Heart right ventricle (tissue), 16 donors: ENCODE results near the gene FAM171A2. TPM values are rescaled to one million over a fixed set of nuclear protein-coding genes. Genes with fewer than 3 reads are reported as not detected.

Experiments used
- ATAC-seq, 8 donors: fragments of 200-7000 bp; cut with Tn5 transposase; one replicate each; pipeline ENCODE4 v1.9.1; 2020; ENCODE audit warnings: mild to moderate bottlenecking in 8 of 8, moderate library complexity in 8 of 8, moderate number of reproducible peaks in 1 of 8
- DNase-seq, 2 donors: peaks; one replicate each; pipeline ENCODE4 v3.0.0-alpha.2; 2020
- H3K27ac ChIP-seq, 10 donors: fragments of 200-600 bp; sonication (generic) in 2 of 10; one replicate each; pipeline versions ENCODE4 v1.5.0 to v1.8.0; 2020 to 2022; ENCODE audit warnings: mild to moderate bottlenecking in 3 of 10
- H3K27me3 ChIP-seq, 7 donors: fragments of 200-600 bp; one replicate each; pipeline ENCODE4 v1.8.0; 2021 to 2022; ENCODE audit warnings: mild to moderate bottlenecking in 2 of 7
- H3K36me3 ChIP-seq, 9 donors: fragments of 200-600 bp; sonication (generic) in 1 of 9; one replicate each; pipeline versions ENCODE4 v1.5.0 to v1.8.0; 2020 to 2022; ENCODE audit warnings: mild to moderate bottlenecking in 2 of 9
- H3K4me1 ChIP-seq, 9 donors: fragments of 200-600 bp; sonication (generic) in 1 of 9; one replicate each; pipeline versions ENCODE4 v1.5.0 to v1.8.0; 2020 to 2022; ENCODE audit warnings: mild to moderate bottlenecking in 4 of 9
- H3K4me3 ChIP-seq, 10 donors: fragments of 200-600 bp; sonication (generic) in 2 of 10; one replicate each; pipeline versions ENCODE4 v1.5.0 to v1.8.0; 2020 to 2022; ENCODE audit warnings: mild to moderate bottlenecking in 7 of 10, moderate library complexity in 2 of 10
- H3K9me3 ChIP-seq, 11 donors: fragments of 200-600 bp in 10 of 11; sonication (generic) in 2 of 11; one replicate each; pipeline versions ENCODE4 v1.5.0 to v1.8.0; 2013 to 2022; ENCODE audit warnings: mild to moderate bottlenecking in 2 of 11, control low read depth in 1 of 11, moderate library complexity in 1 of 11
- CTCF ChIP-seq, 9 donors: fragments of 200-600 bp; sonication (generic) in 2 of 9; IDR thresholded peaks; one replicate each; pipeline versions ENCODE4 v1.5.0 to v1.8.0; 2021 to 2022; ENCODE audit warnings: antibody characterized with exemption in 9 of 9, mild to moderate bottlenecking in 5 of 9, moderate library complexity in 1 of 9
- WGBS, 2 donors: extraction: QIAGEN DNeasy Blood & Tissue Kit; methylation state at CpG; one replicate each; pipeline ENCODE4 v1.1.7; 2013; ENCODE audit warnings: inconsistent platforms in 1 of 2; 5-methylcytosine and 5-hydroxymethylcytosine counted together
- intact Hi-C, 10 donors: fragments of 100-400 bp; cut with DNase I; formaldehyde crosslinking; loops; one replicate each; pipeline versions ENCODE4 v1.11.1 to v1.14.2; 2022
- polyA plus RNA-seq, 2 donors: library from polyadenylated mRNA; stranded (reverse); fragments of 200-250 nt; gene quantifications; one replicate each; pipeline ENCODE4 v1.2.3, GENCODE V29; 2013
- total RNA-seq, 10 donors: library from RNA; stranded (reverse); fragmentation: NEBNext Ultra II Directional in 3 of 10; extraction: Animal tissue kit (Norgen Biotek cat#: 25700) in 3 of 10; gene quantifications; one replicate each; pipeline versions ENCODE4 v1.2.1 to v1.2.4, GENCODE V29; 2021 to 2023
- donor health status: Arrhythmogenic right ventricular cardiomyopathy.
- donor health status: ischemic (EF 13 %, LVEDD 7.1; RV severe dilation, severe dysfunction).
- donor health status: healthy with polysubstance abuse.
- donor health status: DM: no; HTN: yes; CAD: no.
- donor health status: DM: no; HTN: no; CAD: no.
- donor health status: ischemic (EF 25% LVEDD 6.9; RV normal size, moderate dysfunction).
- donor health status: ischemic (EF 25% LVEDD 5.7; RV mildly dilated, moderate dysfunction).
- donor health status: healthy.
- donor health status: DM: yes; HTN: yes; CAD: no.
- donor health status: Ischemic cardiomyopathy.
- donor health status: ischemic (EF 35%, LVEDD 5.7; RV mildly dilated, moderate dysfunction).
- donor health status: nonischemic (EF 11% LVEDD 7.7; RV severe dilation, severe dysfunction).
- donor health status: DM: yes; HTN: yes; CAD: no.
- donor health status: PGD.
- donor health status: ischemic (EF 29% LVEDD 5.4; RV normal size, mild dysfunction).
- donor health status: nonischemic (EF 23%, LVEDD 6.1; RV moderate dilation, normal function).

FAM171A2 gene
- total and polyA plus RNA-seq, 12 donors, result 0.25 to 0.95 (median 0.46) TPM

GRCh38 chr17:44384823-44385286, 21.2 kb upstream of the FAM171A2 start:
- 1 to 3% methylated on average over 26 of the region's 26 CpGs for WGBS, 2 donors
- Histone ChIP-seq H3K4me1 (peaks cover 0 to 20% (median 13%) of the 10 kb centered on the region in 9 donors), H3K4me3 (peak overlapping the region; percentile 19 to 60 (median 52)), H3K27ac (no peak overlapping the region), H3K9me3 (no peaks in the 10 kb centered on the region), H3K27me3 (peaks cover 0 to 31% (median 14%) of the 10 kb centered on the region in 7 donors), H3K36me3 (no peaks in the 10 kb centered on the region)
- ATAC-seq, result peak in 6 of 8 donors; percentile 4 to 28 (median 14)
- DNase-seq, result no peak
- TF ChIP-seq CTCF (IDR thresholded peaks at IDR 0.05), result no peak
- intact Hi-C loops, result loop anchor here in 2 of 10 donors (5.0 to 10.0 kb wide), 2 partner anchors 92 to 120 kb away; partner anchors contain the start of gene GPATCH8 (in 1 of the 2)

- peak overlapping the region in 7 of 10 donors; percentile 51 to 60 (median 54) for H3K4me3 ChIP-seq
- intact Hi-C loops, result loop anchor here in 1 of 10 donors (10.0 kb wide), 1 partner anchor 120 kb away; the partner anchor contains the start of gene GPATCH8
These were observed 20.7 kb upstream of the FAM171A2 start for GRCh38 chr17:44384281-44384822.

GRCh38 chr17:44383861-44384260, 20.2 kb upstream of the FAM171A2 start:
- no peak for TF ChIP-seq CTCF (IDR thresholded peaks at IDR 0.05)
- intact Hi-C loops, result loop anchor here in 1 of 10 donors (10.0 kb wide), 1 partner anchor 121 kb away; the partner anchor contains the start of gene GPATCH8
- Histone ChIP-seq H3K4me1 (peaks cover 0 to 20% (median 13%) of the 10 kb centered on the region in 9 donors), H3K4me3 (no peak overlapping the region), H3K9me3 (no peaks in the 10 kb centered on the region), H3K27ac (no peak overlapping the region), H3K27me3 (peaks cover 0 to 31% (median 14%) of the 10 kb centered on the region in 7 donors), H3K36me3 (no peaks in the 10 kb centered on the region)
- no peak for DNase-seq
- WGBS, 2 donors, result 60 to 62% methylated on average over 16 of the region's 16 CpGs
- ATAC-seq, result no peak

More at GRCh38 chr17:44384281-44384822, 20.7 kb upstream of the FAM171A2 start:
- ATAC-seq (peak in 2 of 8 donors; percentile 7), DNase-seq (no peak)
- Histone ChIP-seq H3K27me3 (peaks cover 0 to 31% (median 14%) of the 10 kb centered on the region in 7 donors), H3K36me3 (no peaks in the 10 kb centered on the region), H3K4me1 (peaks cover 0 to 20% (median 13%) of the 10 kb centered on the region in 9 donors), H3K9me3 (no peaks in the 10 kb centered on the region), H3K27ac (no peak overlapping the region)
- WGBS, 2 donors, result 13 to 14% methylated on average over 29 of the region's 29 CpGs
- no peak for TF ChIP-seq CTCF (IDR thresholded peaks at IDR 0.05)

GRCh38 chr17:44383363-44383762, 19.7 kb upstream of the FAM171A2 start:
- ATAC-seq (no peak), DNase-seq (no peak)
- Histone ChIP-seq H3K4me1 (peaks cover 0 to 20% (median 13%) of the 10 kb centered on the region in 9 donors), H3K27ac (no peak overlapping the region), H3K9me3 (no peaks in the 10 kb centered on the region), H3K4me3 (no peak overlapping the region), H3K36me3 (no peaks in the 10 kb centered on the region), H3K27me3 (peaks cover 0 to 31% (median 14%) of the 10 kb centered on the region in 7 donors)
- intact Hi-C loops, result loop anchor here in 1 of 10 donors (10.0 kb wide), 1 partner anchor 121 kb away; the partner anchor contains the start of gene GPATCH8
- TF ChIP-seq CTCF (IDR thresholded peaks at IDR 0.05), result no peak
- WGBS, 2 donors, result 92 to 93% methylated on average over 15 of the region's 15 CpGs
